ENCODE data around the gene THAP4. TPM values are rescaled to one million over a fixed set of nuclear protein-coding genes. Genes with fewer than 3 reads are reported as not detected.

Gene THAP4
- polyA plus RNA-seq, 1 of the 3 experiments (the other 2 are of a cell fraction): 64.7 TPM

GRCh38 chr2:241540401-241540770 lies 96.6 kb downstream of the THAP4 start:
- peaks cover 0 to 8% of the 10 kb centered on the region in 2 experiments; a peak in 1 of 4 replicates for H3K4me1 ChIP-seq (ENCODE audit: control insufficient read depth in 1 of 2, insufficient read depth in 2 of 2, low read depth in 1 of 2, low read length in 1 of 2)
- no peak for DNase-seq
- no peaks in the 10 kb centered on the region for H3K9me3 ChIP-seq
- H3K36me3 ChIP-seq (replicated peaks in 1 of 2; ENCODE audit: control insufficient read depth in 1 of 2, insufficient read depth in 2 of 2, low read length in 1 of 2): no peaks in the 10 kb centered on the region
- H3K9ac ChIP-seq: no peak overlapping the region
- TF ChIP-seq ZBTB33 (IDR thresholded peaks at IDR 0.05; ENCODE audit: borderline replicate concordance, low read depth): no peak
- no peak for TF ChIP-seq NFIC (IDR thresholded peaks at IDR 0.05; ENCODE audit: borderline replicate concordance)
- TF ChIP-seq PBX3 (IDR thresholded peaks at IDR 0.05): no peak
- TF ChIP-seq SMC3 (IDR thresholded peaks at IDR 0.05; ENCODE audit: low read depth, low read length): no peak
- TF ChIP-seq MAX (IDR thresholded peaks at IDR 0.05; ENCODE audit: low read depth): no peak
- TF ChIP-seq RFX5 (IDR thresholded peaks at IDR 0.05; ENCODE audit: low read length): no peak
- TF ChIP-seq USF1 (IDR thresholded peaks at IDR 0.05; ENCODE audit: borderline replicate concordance, low read depth): no peak
- TF ChIP-seq RXRA (IDR thresholded peaks at IDR 0.05; ENCODE audit: borderline replicate concordance, low read depth): no peak
- ChIA-PET CTCF (interaction anchor here (1.0 kb wide), 1 partner anchor 119 kb away, joined by 4 read pairs; no protein-coding TSS in a partner anchor), POLR2A (no interaction called here)
- no peak overlapping the region for H3K4me3 ChIP-seq (ENCODE audit: low read depth in 2 of 2, low read length in 1 of 2)
- H3K27ac ChIP-seq (ENCODE audit: low read depth in 2 of 2, low read length in 1 of 2): no peak overlapping the region
- H2AFZ ChIP-seq (ENCODE audit: low read depth): no peak overlapping the region
- peaks cover 18% of the 10 kb centered on the region; the same call in 1 of the 2 replicates for H3K27me3 ChIP-seq (ENCODE audit: insufficient read depth)
- no peaks in the 10 kb centered on the region for H3K79me2 ChIP-seq (ENCODE audit: insufficient read depth)
- no peaks in the 10 kb centered on the region for H3K9me2 ChIP-seq
- peaks cover 6% of the 10 kb centered on the region for H3F3A ChIP-seq (replicated peaks; ENCODE audit: insufficient read depth)
- H3K4me2 ChIP-seq: no peak overlapping the region
- WGBS (ENCODE audit: low lambda C conversion rate): 75% methylated on average over 6 of the region's 10 CpGs
- no peaks in the 10 kb centered on the region for H4K20me1 ChIP-seq (ENCODE audit: insufficient read depth)

- ChIA-PET CTCF (interaction anchor here (1.0 kb wide), 1 partner anchor 119 kb away, joined by 4 read pairs; no protein-coding TSS in a partner anchor), POLR2A (no interaction called here)
- no peak overlapping the region for H3K4me3 ChIP-seq (ENCODE audit: low read depth in 2 of 2, low read length in 1 of 2)
- no peak overlapping the region for H3K4me2 ChIP-seq
- H3K36me3 ChIP-seq (replicated peaks in 1 of 2; ENCODE audit: control insufficient read depth in 1 of 2, insufficient read depth in 2 of 2, low read length in 1 of 2): no peaks in the 10 kb centered on the region
- no peak overlapping the region for H3K9ac ChIP-seq
- H3F3A ChIP-seq (replicated peaks; ENCODE audit: insufficient read depth): peaks cover 3% of the 10 kb centered on the region
- WGBS (ENCODE audit: low lambda C conversion rate): 90% methylated on average over 7 of the region's 11 CpGs
- no peak overlapping the region for H2AFZ ChIP-seq (ENCODE audit: low read depth)
- no peaks in the 10 kb centered on the region for H3K79me2 ChIP-seq (ENCODE audit: insufficient read depth)
- no peaks in the 10 kb centered on the region for H3K9me2 ChIP-seq
- H4K20me1 ChIP-seq (ENCODE audit: insufficient read depth): no peaks in the 10 kb centered on the region
- TF ChIP-seq IRF3 (IDR thresholded peaks at IDR 0.05; ENCODE audit: low read depth, low read length) (no peak), GABPA (IDR thresholded peaks at IDR 0.05; ENCODE audit: low read depth) (no peak), RFX5 (IDR thresholded peaks at IDR 0.05; ENCODE audit: low read length) (no peak), RAD21 (IDR thresholded peaks at IDR 0.05; ENCODE audit: low read length) (no peak)
- no peaks in the 10 kb centered on the region for H3K9me3 ChIP-seq
- peaks cover 0 to 8% of the 10 kb centered on the region in 2 experiments; a peak in 1 of 4 replicates for H3K4me1 ChIP-seq (ENCODE audit: control insufficient read depth in 1 of 2, insufficient read depth in 2 of 2, low read depth in 1 of 2, low read length in 1 of 2)
- H3K27ac ChIP-seq (ENCODE audit: low read depth in 2 of 2, low read length in 1 of 2): no peak overlapping the region
- H3K27me3 ChIP-seq (ENCODE audit: insufficient read depth): peaks cover 18% of the 10 kb centered on the region; the same call in 1 of the 2 replicates
- no peak for DNase-seq
Measured at GRCh38 chr2:241539616-241540374, 97.2 kb downstream of the THAP4 start.
